ENCODE results near the gene MB21D2. TPM values are rescaled to one million over a fixed set of nuclear protein-coding genes. Genes with fewer than 3 reads are reported as not detected.

The MB21D2 gene
- total RNA-seq, 2 experiments from 2014 or later: 0.06 TPM; not detected in 1

- BruUV-seq (replicated peaks): no TSS peak
Measured at GRCh38 chr3:192825657-192826200, 91.9 kb downstream of the MB21D2 start.

GRCh38 chr3:192825216-192825615 is 92.4 kb downstream of the MB21D2 start:
- H3K4me3 ChIP-seq (ENCODE audit: low read depth, low read length, poor library complexity, severe bottlenecking): no peak overlapping the region
- no peaks in the 10 kb centered on the region for H3K9me3 ChIP-seq (ENCODE audit: low read length)
- no peaks in the 10 kb centered on the region for H3K36me3 ChIP-seq (ENCODE audit: insufficient read depth, low read length)
- ChIA-PET POLR2A (interaction anchor here (0.5 to 1.0 kb wide), 3 partner anchors 108 to 819 kb away, joined by 3 to 5 read pairs (median 4); no protein-coding TSS in a partner anchor), CTCF (ENCODE audit: unreplicated experiment) (no interaction called here)
- no peak overlapping the region for H3K27ac ChIP-seq (ENCODE audit: low read depth, low read length, poor library complexity, severe bottlenecking)
- no peaks in the 10 kb centered on the region for H3K79me2 ChIP-seq (ENCODE audit: insufficient read depth, low read depth, low read length)
- intact Hi-C loops (cut with micrococcal nuclease; ENCODE audit: unreplicated experiment): no loop called here
- H2AFZ ChIP-seq (ENCODE audit: low read length): no peak overlapping the region
- TF ChIP-seq EZH2phosphoT487 (IDR thresholded peaks at IDR 0.05; ENCODE audit: borderline replicate concordance, low read depth, low read length) (no peak), CTCF (conservative IDR thresholded peaks at IDR 0.05; ENCODE audit: low read length) (no peak)
- peaks cover 10% of the 10 kb centered on the region for H3K4me1 ChIP-seq (ENCODE audit: insufficient read depth, low read length, poor library complexity, severe bottlenecking)
- no peak overlapping the region for H3K4me2 ChIP-seq (ENCODE audit: low read length)
- no peak for DNase-seq (ENCODE audit: low spot score)
- no peaks in the 10 kb centered on the region for H3K9me2 ChIP-seq (ENCODE audit: insufficient read depth, low read length)
- no peaks in the 10 kb centered on the region for H4K20me1 ChIP-seq (ENCODE audit: insufficient read depth, low read length)
- no TSS peak for BruUV-seq (replicated peaks)

More at GRCh38 chr3:192825657-192826200, 91.9 kb downstream of the MB21D2 start:
- ChIA-PET CTCF (ENCODE audit: unreplicated experiment) (no interaction called here), POLR2A (interaction anchor here (0.5 kb wide), 1 partner anchor 156 kb away, joined by 5 read pairs; no protein-coding TSS in a partner anchor)
- Histone ChIP-seq H3K9me3 (ENCODE audit: low read length) (no peaks in the 10 kb centered on the region), H3K4me2 (ENCODE audit: low read length) (no peak overlapping the region), H4K20me1 (ENCODE audit: insufficient read depth, low read length) (no peaks in the 10 kb centered on the region), H3K27ac (ENCODE audit: low read depth, low read length, poor library complexity, severe bottlenecking) (no peak overlapping the region), H3K9me2 (ENCODE audit: insufficient read depth, low read length) (no peaks in the 10 kb centered on the region), H3K36me3 (ENCODE audit: insufficient read depth, low read length) (no peaks in the 10 kb centered on the region), H3K4me3 (ENCODE audit: low read depth, low read length, poor library complexity, severe bottlenecking) (no peak overlapping the region), H3K4me1 (ENCODE audit: insufficient read depth, low read length, poor library complexity, severe bottlenecking) (peaks cover 10% of the 10 kb centered on the region), H3K79me2 (ENCODE audit: insufficient read depth, low read depth, low read length) (no peaks in the 10 kb centered on the region), H2AFZ (ENCODE audit: low read length) (no peak overlapping the region)
- DNase-seq (ENCODE audit: low spot score): peak; percentile 69
- TF ChIP-seq EZH2phosphoT487 (IDR thresholded peaks at IDR 0.05; ENCODE audit: borderline replicate concordance, low read depth, low read length) (no peak), CTCF (conservative IDR thresholded peaks at IDR 0.05; ENCODE audit: low read length) (peak; percentile 35; the same call in 1 of the 2 replicates)
- intact Hi-C loops (cut with micrococcal nuclease; ENCODE audit: unreplicated experiment): no loop called here

- peaks cover 10% of the 10 kb centered on the region for H3K4me1 ChIP-seq (ENCODE audit: insufficient read depth, low read length, poor library complexity, severe bottlenecking)
- no peaks in the 10 kb centered on the region for H4K20me1 ChIP-seq (ENCODE audit: insufficient read depth, low read length)
- POLR2A ChIA-PET: interaction anchor here (0.7 to 1.0 kb wide), 2 partner anchors 109 to 642 kb away, joined by 4 read pairs; no protein-coding TSS in a partner anchor
- no peaks in the 10 kb centered on the region for H3K36me3 ChIP-seq (ENCODE audit: insufficient read depth, low read length)
- no peaks in the 10 kb centered on the region for H3K9me2 ChIP-seq (ENCODE audit: insufficient read depth, low read length)
- no TSS peak for BruUV-seq (replicated peaks)
- no peak overlapping the region for H2AFZ ChIP-seq (ENCODE audit: low read length)
- no peak for TF ChIP-seq CTCF (conservative IDR thresholded peaks at IDR 0.05; ENCODE audit: low read length)
- no peak for TF ChIP-seq EZH2phosphoT487 (IDR thresholded peaks at IDR 0.05; ENCODE audit: borderline replicate concordance, low read depth, low read length)
- H3K79me2 ChIP-seq (ENCODE audit: insufficient read depth, low read depth, low read length): no peaks in the 10 kb centered on the region
- intact Hi-C loops (cut with micrococcal nuclease; ENCODE audit: unreplicated experiment): no loop called here
- H3K9me3 ChIP-seq (ENCODE audit: low read length): no peaks in the 10 kb centered on the region
- no peak overlapping the region for H3K27ac ChIP-seq (ENCODE audit: low read depth, low read length, poor library complexity, severe bottlenecking)
- CTCF ChIA-PET (ENCODE audit: unreplicated experiment): no interaction called here
- H3K4me2 ChIP-seq (ENCODE audit: low read length): no peak overlapping the region
- no peak overlapping the region for H3K4me3 ChIP-seq (ENCODE audit: low read depth, low read length, poor library complexity, severe bottlenecking)
- no peak for DNase-seq (ENCODE audit: low spot score)
Measured at GRCh38 chr3:192824313-192824712, 93.3 kb downstream of the MB21D2 start.

Measured in OCI-LY7 (cell line).